Brain microvascular endothelial cell (primary cell): ENCODE results near the gene GLT8D2.
A peak's percentile ranks its signal among the peaks of the same experiment; 100 is the strongest.

Source experiments
- DNase-seq: peaks from one replicate; pipeline ENCODE4 v3.0.0-alpha.2; 2020
- H3K27ac ChIP-seq: fragments of 250-450 bp; sonication (Bioruptor Pico); 2 replicates; pipeline ENCODE4 v1.5.1; 2020; ENCODE audit warnings: mild to moderate bottlenecking, moderate library complexity
- H3K27me3 ChIP-seq: fragments of 250-450 bp; sonication (Bioruptor Pico); replicated peaks from 2 replicates; pipeline ENCODE4 v1.5.1; 2020; ENCODE audit warnings: mild to moderate bottlenecking
- H3K36me3 ChIP-seq: fragments of 250-450 bp; sonication (Bioruptor Pico); replicated peaks from 2 replicates; pipeline ENCODE4 v1.5.1; 2020; ENCODE audit warnings: mild to moderate bottlenecking
- H3K4me3 ChIP-seq: 2 replicates; pipeline ENCODE4 v1.5.1; 2011; ENCODE audit warnings: low read depth, mild to moderate bottlenecking, control low read depth, low read length, moderate library complexity
- CTCF ChIP-seq: IDR thresholded peaks from 2 replicates; pipeline ENCODE4 v1.5.1; 2011; ENCODE audit warnings: low read depth, mild to moderate bottlenecking, moderate library complexity, low read length, control low read depth, inconsistent platforms; ENCODE audit errors: missing control alignments
- in situ Hi-C: cut with HindIII; loops from 2 replicates; pipeline ENCODE4 v1.10.0; 2017; ENCODE audit warnings: low sequenced_read_pairs, low pct_ligation_motif_present

Gene GLT8D2

GRCh38 chr12:103997286-103997900, 52.6 kb downstream of the GLT8D2 start:
- in situ Hi-C loops: no loop called here
- TF ChIP-seq CTCF: no peak
- Histone ChIP-seq H3K27ac (no peak overlapping the region), H3K27me3 (no peaks in the 10 kb centered on the region), H3K4me3 (no peak overlapping the region), H3K36me3 (no peaks in the 10 kb centered on the region)
- DNase-seq: no peak

GRCh38 chr12:103996595-103996994, 53.4 kb downstream of the GLT8D2 start:
- Histone ChIP-seq H3K36me3 (no peaks in the 10 kb centered on the region), H3K4me3 (no peak overlapping the region), H3K27ac (no peak overlapping the region), H3K27me3 (no peaks in the 10 kb centered on the region)
- no peak for DNase-seq
- in situ Hi-C loops: no loop called here
- no peak for TF ChIP-seq CTCF

GRCh38 chr12:103994235-103994634, 55.8 kb downstream of the GLT8D2 start:
- no peak for TF ChIP-seq CTCF
- no peaks in the 10 kb centered on the region for H3K27me3 ChIP-seq

GRCh38 chr12:103986829-103987228, 63.2 kb downstream of the GLT8D2 start:
- Histone ChIP-seq H3K36me3 (peaks cover 52% of the 10 kb centered on the region), H3K27me3 (no peaks in the 10 kb centered on the region), H3K27ac (no peak overlapping the region), H3K4me3 (no peak overlapping the region)
- peak; percentile 28 for DNase-seq
- in situ Hi-C loops: no loop called here
- TF ChIP-seq CTCF: no peak

More at GRCh38 chr12:103994235-103994634, 55.8 kb downstream of the GLT8D2 start:
- Histone ChIP-seq H3K4me3 (no peak overlapping the region), H3K36me3 (peaks cover 10% of the 10 kb centered on the region), H3K27ac (no peak overlapping the region)
- in situ Hi-C loops: no loop called here
- no peak for DNase-seq

GRCh38 chr12:103978384-103978982, 71.5 kb downstream of the GLT8D2 start:
- Histone ChIP-seq H3K27me3 (no peaks in the 10 kb centered on the region), H3K4me3 (no peak overlapping the region), H3K36me3 (peaks cover 51% of the 10 kb centered on the region), H3K27ac (no peak overlapping the region)
- in situ Hi-C loops: no loop called here
- no peak for TF ChIP-seq CTCF
- DNase-seq: no peak

- TF ChIP-seq CTCF: no peak
- no peaks in the 10 kb centered on the region for H3K27me3 ChIP-seq
- in situ Hi-C loops: no loop called here
- no peak overlapping the region for H3K27ac ChIP-seq
- no peak overlapping the region for H3K4me3 ChIP-seq
- H3K36me3 ChIP-seq: peaks cover 29% of the 10 kb centered on the region
- DNase-seq: no peak
These were observed 74.6 kb downstream of the GLT8D2 start for GRCh38 chr12:103975368-103975767.
